ENCODE measurements around the gene MAN1A1. TPM values are rescaled to one million over a fixed set of nuclear protein-coding genes. Genes with fewer than 3 reads are reported as not detected.

MAN1A1 gene
- total RNA-seq, 4 donors from 2014 or later: 6.3 to 92.3 (median 22.4) TPM

DNA sequence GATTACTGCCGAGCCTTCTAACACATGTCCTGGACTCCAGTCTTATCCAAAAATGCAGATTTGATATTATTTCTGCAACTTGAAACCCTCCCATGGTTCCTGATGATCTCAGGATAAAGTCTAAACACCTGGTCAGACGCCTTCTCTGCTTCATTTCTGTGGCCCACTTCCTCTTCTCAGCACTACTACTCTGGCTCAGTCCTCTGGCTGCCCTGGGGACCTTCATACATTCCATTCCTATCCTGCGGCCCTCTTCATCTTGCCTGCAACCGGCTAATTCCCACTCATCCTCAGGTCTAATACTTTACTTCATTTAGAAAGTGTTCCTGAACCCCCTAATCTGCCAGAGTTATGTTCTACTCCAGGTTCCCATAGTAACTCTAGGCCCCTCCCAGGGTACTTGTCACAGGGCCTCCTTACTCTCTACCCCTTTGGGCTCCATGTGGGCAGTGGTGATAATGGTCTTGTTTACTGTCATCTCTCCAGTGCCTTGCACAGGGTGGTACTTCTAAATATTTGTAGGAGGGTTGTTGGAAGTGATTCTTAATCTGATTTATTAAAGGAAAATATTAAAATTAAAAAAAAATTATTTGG, 18.9 kb downstream of the MAN1A1 start:
- Histone ChIP-seq H3K27ac (no peak overlapping the region), H3K4me1 (peaks cover 0 to 34% (median 2%) of the 10 kb centered on the region in 3 donors), H3K4me3 (no peak overlapping the region), H3K27me3 (no peaks in the 10 kb centered on the region), H3K36me3 (peaks cover 0 to 8% (median 0%) of the 10 kb centered on the region in 3 donors), H3K9me3 (no peaks in the 10 kb centered on the region)
- intact Hi-C loops (cut with DNase I): no loop called here
- 84 to 90% methylated on average over 4 of the region's 4 CpGs for WGBS, 2 donors
- DNase-seq: no peak
- TF ChIP-seq, protein P1, sequence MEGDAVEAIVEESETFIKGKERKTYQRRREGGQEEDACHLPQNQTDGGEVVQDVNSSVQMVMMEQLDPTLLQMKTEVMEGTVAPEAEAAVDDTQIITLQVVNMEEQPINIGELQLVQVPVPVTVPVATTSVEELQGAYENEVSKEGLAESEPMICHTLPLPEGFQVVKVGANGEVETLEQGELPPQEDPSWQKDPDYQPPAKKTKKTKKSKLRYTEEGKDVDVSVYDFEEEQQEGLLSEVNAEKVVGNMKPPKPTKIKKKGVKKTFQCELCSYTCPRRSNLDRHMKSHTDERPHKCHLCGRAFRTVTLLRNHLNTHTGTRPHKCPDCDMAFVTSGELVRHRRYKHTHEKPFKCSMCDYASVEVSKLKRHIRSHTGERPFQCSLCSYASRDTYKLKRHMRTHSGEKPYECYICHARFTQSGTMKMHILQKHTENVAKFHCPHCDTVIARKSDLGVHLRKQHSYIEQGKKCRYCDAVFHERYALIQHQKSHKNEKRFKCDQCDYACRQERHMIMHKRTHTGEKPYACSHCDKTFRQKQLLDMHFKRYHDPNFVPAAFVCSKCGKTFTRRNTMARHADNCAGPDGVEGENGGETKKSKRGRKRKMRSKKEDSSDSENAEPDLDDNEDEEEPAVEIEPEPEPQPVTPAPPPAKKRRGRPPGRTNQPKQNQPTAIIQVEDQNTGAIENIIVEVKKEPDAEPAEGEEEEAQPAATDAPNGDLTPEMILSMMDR (IDR thresholded peaks at IDR 0.05): no peak
- no peak for TF ChIP-seq POLR2A (IDR thresholded peaks at IDR 0.05)

DNA sequence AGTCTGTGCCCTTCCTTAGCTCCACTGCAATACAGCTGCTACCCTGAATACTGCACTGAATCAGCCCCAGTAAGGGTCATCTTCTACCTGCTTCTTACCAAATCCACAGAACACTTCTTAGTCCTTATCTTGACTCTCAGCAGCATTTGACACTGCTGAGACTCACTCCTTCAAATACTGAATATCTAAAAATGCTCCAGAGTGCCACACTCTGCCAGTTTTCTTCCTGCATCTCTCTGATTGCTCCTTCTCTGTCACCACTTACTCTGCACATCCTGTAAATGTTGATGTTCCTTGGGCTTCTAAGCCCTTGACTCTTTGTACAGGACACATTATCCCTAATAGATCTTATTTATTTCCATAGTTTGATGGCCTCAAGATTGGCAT, 19.8 kb downstream of the MAN1A1 start:
- no peak overlapping the region for H3K27ac ChIP-seq
- intact Hi-C loops (cut with DNase I): no loop called here
- H3K36me3 ChIP-seq: peaks cover 0 to 8% (median 0%) of the 10 kb centered on the region in 3 donors
- H3K4me3 ChIP-seq: no peak overlapping the region
- TF ChIP-seq, protein P1 (IDR thresholded peaks at IDR 0.05): no peak
- no peak for TF ChIP-seq POLR2A (IDR thresholded peaks at IDR 0.05)
- H3K27me3 ChIP-seq: no peaks in the 10 kb centered on the region
- DNase-seq: no peak
- H3K4me1 ChIP-seq: peaks cover 0 to 26% (median 2%) of the 10 kb centered on the region in 3 donors
- no peaks in the 10 kb centered on the region for H3K9me3 ChIP-seq

DNA sequence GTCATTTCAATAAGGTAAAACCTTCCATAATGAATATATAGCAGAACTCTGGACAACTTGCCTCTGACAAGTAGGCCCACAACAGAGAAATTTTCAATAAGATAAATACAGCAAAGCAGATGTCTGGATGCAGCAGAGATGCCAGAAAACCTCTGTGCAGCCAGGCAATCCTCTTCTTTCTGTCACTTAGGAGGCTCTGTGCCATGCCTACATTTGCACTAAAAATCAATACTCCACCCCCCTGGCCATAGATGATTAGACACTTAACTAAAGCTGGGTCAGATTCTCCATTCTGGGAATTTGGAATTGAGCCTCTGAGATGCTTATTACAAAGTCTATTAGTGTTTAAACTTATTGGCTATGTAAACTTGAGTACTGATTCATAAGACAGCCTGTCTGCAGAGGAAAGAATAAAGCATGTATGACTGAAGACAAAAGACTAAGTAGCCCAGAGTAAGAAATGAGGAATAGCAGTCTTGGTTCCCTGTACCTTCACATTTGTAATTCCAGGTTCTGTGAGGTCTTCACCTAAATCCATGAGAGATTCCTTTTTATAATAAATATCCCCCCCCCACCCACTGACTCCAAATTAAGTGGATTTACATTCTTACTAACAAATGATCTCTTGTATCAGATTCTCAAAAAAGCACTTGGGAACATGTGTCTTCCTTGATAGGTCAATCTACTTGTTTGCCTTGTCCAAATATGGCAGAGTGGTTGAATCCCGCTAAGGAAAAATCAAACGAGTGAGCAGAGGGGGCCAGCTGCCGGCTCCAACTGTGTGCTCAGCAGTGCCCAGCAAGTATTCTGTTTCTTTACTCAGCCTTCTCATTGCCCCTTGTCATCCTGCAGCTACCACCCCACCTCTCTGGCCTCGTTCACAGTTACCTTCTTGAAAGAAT, 20.4 kb downstream of the MAN1A1 start:
- H3K9me3 ChIP-seq: no peaks in the 10 kb centered on the region
- no peak overlapping the region for H3K4me3 ChIP-seq
- 81 to 84% methylated on average over 4 of the region's 4 CpGs for WGBS, 2 donors
- TF ChIP-seq, protein P1 (IDR thresholded peaks at IDR 0.05): no peak
- TF ChIP-seq POLR2A (IDR thresholded peaks at IDR 0.05): no peak
- DNase-seq: no peak
- H3K27me3 ChIP-seq: no peaks in the 10 kb centered on the region
- no peak overlapping the region for H3K27ac ChIP-seq
- peaks cover 0 to 23% (median 0%) of the 10 kb centered on the region in 3 donors for H3K4me1 ChIP-seq
- peaks cover 0 to 8% (median 0%) of the 10 kb centered on the region in 3 donors for H3K36me3 ChIP-seq
- intact Hi-C loops (cut with DNase I): no loop called here

DNA sequence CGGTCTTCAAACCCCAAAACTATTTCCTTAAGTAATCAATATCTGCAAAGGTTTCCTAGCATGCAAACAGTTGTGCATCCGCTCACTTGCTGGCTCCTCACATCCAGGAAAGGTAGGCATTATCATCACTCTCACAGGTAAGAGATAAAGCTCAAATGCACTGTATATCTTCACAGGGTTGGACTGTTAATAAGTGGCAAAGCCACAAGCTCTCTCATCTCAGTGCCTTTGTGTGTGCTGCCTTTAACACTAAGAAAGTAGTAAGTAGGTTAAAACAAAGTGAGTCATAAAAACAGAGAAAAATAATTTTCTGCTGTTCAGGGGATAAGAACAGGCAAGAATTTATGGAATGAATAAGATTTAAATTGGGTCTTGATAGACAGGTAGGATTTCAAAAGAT, 21.3 kb downstream of the MAN1A1 start:
- intact Hi-C loops (cut with DNase I): no loop called here
- Histone ChIP-seq H3K4me3 (no peak overlapping the region), H3K4me1 (peaks cover 0 to 19% (median 0%) of the 10 kb centered on the region in 3 donors), H3K27ac (no peak overlapping the region), H3K36me3 (peaks cover 0 to 8% (median 0%) of the 10 kb centered on the region in 3 donors), H3K9me3 (no peaks in the 10 kb centered on the region), H3K27me3 (no peaks in the 10 kb centered on the region)
- no peak for DNase-seq
- 66 to 82% methylated on average over 2 of the region's 2 CpGs for WGBS, 2 donors
- TF ChIP-seq POLR2A (IDR thresholded peaks at IDR 0.05): no peak
- TF ChIP-seq, protein P1 (IDR thresholded peaks at IDR 0.05): no peak

DNA sequence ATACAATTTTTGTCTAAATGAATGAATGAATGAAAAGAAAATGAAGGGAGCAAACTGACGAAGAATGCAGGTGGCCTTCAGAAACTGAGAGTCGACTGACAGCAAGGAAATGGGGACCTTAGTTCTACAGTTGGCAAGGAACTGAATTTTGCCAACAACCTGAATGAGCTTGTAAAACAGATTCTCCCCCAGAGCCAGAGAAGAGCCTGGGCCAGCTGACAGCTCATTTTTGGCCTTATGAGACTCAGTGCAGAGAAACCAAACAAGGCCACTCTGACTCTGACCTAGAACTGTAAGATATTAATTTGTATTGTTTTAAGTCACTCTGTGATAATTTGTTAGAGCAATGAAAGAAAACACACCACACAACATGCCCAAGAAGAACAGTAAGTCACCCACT, 21.8 kb downstream of the MAN1A1 start:
- intact Hi-C loops (cut with DNase I): no loop called here
- 71 to 73% methylated on average over 2 of the region's 2 CpGs for WGBS, 2 donors
- Histone ChIP-seq H3K4me3 (no peak overlapping the region), H3K36me3 (peaks cover 0 to 8% (median 0%) of the 10 kb centered on the region in 3 donors), H3K9me3 (no peaks in the 10 kb centered on the region), H3K4me1 (peaks cover 0 to 19% (median 0%) of the 10 kb centered on the region in 3 donors), H3K27ac (no peak overlapping the region), H3K27me3 (no peaks in the 10 kb centered on the region)
- no peak for DNase-seq
- TF ChIP-seq, protein P1 (IDR thresholded peaks at IDR 0.05): no peak
- no peak for TF ChIP-seq POLR2A (IDR thresholded peaks at IDR 0.05)

All from esophagus squamous epithelium (tissue), 5 donors.